Measurements from ENCODE around the gene RIC8A.

The RIC8A gene

GRCh38 chr11:250740-251299 lies 43.3 kb downstream of the RIC8A start:
- peak; percentile 72 for DNase-seq

DNA sequence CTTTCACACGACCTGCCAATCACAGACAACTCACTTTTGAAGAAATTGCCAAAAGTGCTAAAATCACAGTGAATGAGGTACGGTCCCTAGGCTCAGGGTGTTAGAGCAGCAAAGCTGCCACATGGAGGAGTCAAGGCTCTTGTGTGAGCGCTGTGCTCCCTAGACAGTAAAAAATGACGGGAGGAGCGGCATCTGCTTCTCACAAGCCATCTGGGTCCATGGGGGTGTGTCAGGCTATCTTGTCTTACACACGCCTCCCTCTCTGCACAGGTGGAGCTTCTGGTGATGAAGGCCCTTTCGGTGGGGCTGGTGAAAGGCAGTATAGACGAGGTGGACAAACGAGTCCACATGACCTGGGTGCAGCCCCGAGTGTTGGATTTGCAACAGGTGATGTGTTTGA lies 44.0 kb downstream of the RIC8A start:
- no peak for DNase-seq

- no peak for DNase-seq
Measured at GRCh38 chr11:252666-253065, 45.2 kb downstream of the RIC8A start.

DNA sequence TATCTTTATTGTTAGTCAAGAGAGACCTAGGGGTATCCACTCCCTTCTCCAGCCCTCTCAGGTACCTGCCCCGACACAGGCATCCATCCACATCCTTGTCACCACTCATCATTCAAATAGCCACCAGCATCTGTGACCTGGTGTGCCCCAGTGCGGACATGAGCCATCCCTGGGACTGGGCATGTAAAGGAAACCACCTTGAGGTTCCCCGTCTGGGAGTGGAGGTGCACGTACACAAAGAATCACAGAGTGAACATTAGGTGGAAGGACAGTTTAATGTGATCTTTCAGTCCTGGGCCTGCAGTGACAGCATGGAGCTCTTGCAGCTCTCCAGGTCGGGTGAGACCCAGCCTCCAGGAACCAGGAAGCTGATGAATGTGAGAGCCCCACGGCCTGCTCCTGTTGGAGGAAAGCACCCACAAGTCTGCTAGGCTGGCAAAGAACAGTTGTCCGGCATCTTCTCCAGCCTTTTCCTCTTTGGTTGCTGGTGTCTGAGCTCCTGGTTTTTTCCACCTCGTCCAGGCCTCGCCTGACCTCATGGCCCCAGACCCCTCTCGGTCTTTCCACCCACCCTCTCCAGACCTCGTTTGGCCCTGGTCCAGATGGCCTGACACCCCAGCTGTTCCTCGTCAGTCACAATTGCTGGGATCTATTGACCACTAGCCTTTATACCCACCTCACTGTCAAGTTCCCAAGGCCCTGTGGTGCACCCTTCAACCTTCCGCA lies 45.8 kb downstream of the RIC8A start:
- DNase-seq, result no peak

DNA sequence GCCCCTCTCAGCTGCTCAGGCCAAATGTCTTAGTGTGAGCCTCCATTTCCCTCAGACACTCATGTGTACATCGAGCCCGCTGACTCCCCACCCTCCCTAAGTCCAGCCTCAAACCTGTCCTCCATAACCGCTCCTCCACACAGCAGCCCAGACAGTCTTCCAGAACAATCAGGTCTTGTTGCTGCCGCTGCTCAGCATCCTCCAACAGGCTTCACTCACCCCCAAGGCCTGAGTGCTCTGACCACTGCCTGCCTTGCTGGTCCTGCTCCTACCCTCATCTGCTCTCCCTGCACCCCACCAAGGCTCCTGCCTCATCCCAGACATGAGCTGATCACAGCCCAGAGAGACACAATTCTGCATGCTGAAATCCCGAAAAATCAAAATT lies 46.4 kb downstream of the RIC8A start:
- DNase-seq, result no peak

- DNase-seq, result no peak
Measured at GRCh38 chr11:255176-255575, 47.7 kb downstream of the RIC8A start.

DNA sequence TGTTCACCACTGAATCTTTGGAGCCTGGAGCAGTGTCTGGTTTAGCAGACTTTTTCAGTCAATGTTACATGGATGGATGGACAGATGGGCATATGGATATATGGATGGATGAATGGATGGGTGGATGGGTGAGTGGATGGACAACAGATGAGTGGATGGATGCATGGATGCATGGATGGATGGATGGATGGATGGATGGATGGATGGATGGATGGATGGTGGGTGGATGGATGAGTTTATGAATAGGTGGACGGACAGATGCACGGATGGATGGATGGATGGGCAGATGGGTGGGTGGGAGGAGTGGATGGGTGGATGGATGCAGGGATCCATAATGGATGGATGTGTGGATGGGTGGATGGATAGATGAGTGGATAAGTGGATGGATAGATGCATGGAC lies 48.3 kb downstream of the RIC8A start:
- DNase-seq, result no peak

DNA sequence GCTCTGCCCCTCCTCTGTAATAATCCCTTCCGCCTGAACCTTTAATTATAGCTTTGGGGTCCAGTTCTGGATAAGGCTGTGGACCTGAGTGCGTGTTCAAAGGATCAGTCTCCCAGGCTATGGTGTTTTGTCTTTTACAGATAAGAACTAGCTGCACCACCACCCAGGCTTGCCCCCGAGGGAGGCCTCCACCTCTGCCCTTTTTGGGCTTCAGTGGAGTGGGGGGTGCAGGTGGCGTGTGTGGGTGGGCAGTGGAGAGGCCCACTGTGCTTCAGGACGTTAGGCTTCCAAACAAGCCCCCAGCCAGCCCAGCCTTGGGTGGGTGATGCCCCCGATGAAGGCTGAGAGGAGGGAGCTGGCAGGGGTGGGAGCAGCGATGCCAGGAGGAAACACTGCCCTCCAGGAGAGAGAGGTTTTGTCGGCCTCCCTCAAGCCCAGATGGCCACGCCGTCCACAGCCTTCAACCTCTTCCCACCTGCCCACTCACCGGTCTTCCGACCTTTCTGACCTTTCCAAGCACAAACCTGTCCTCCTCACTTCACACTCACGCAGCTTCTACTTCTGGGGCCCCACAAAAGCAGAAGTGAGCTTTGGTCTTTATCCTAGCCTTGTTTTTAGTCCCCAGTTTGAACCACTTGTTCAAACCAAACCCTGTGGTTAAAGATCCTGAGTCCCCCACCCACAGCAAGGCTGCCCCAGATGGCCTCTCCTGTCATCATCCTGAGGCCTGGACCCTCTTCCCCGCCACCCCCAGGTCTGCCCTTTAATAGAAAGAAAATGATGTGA lies 49.6 kb downstream of the RIC8A start:
- DNase-seq, result no peak

GRCh38 chr11:257766-258493 lies 50.4 kb downstream of the RIC8A start:
- DNase-seq, result no peak

- no peak for DNase-seq
Measured at GRCh38 chr11:259413-259812, 51.9 kb downstream of the RIC8A start.

DNA sequence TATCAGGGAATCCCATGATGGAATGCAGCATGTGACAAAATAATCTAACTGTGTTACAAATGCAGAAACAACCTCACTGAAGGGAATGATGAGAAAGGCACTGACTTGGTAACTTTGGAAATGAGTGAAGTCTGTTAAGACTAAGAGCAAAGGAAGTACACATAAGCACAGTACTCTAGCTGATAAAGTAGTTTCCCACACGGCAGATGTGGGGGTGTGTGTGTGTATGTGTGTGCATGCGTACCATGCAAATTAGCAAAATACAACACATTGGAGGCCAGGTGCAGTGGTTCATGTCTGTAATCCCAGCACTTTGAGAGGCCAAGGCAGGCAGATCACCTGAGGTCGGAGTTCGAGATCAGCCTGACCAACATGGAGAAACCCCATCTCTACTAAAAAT lies 54.1 kb downstream of the RIC8A start:
- DNase-seq, result no peak
